NCI-H446 treated with DMSO at 0.1 percent for 48 hours (cell line): ENCODE data around the gene ARPIN.
A peak's percentile ranks its signal among the peaks of the same experiment; 100 is the strongest.
"Not testable (repeated sequence)": the region's sequence is repeated elsewhere in the genome, so short reads cannot be mapped to it uniquely, and the experiment has no call there.

Source experiments
- DNase-seq: peaks from one replicate; lab custom pipeline; 2025; lab: John Stamatoyannopoulos, UW

ARPIN gene

DNA sequence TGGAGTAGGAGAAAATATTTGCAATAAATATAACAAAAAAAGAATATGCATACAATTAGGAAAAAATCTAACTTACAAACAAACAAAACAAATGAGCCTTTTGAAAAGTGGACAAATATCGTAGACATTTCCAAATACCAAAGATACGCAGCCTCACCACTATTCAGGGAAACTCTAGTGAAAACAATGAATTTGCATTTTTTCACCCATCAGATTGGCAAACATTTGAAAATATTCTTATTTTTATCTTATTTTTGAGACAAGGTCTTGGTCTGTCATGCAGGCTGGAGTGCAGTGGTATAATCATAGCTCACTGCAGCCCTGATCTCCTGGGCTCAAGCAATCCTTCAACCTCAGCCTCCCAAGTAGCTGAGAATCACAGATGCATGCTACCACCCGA lies 34.4 kb downstream of the ARPIN start:
- no peak for DNase-seq

DNA sequence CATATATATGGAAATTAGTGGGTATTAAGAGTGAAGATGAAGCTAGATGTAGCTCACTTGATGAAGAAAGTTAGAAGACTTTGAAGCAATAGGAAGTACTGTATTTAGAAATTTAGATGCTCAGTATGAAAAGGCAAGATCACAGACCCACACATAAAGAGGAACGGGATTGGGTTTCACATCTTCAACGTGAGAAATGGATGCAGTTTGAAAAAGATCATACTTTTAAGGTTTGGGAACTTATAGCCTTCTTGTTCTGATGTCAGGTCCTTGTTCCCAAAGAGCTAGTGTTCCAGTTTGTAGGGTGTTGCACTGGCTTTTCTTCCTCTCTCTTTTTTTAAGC lies 35.7 kb downstream of the ARPIN start:
- no peak for DNase-seq

DNA sequence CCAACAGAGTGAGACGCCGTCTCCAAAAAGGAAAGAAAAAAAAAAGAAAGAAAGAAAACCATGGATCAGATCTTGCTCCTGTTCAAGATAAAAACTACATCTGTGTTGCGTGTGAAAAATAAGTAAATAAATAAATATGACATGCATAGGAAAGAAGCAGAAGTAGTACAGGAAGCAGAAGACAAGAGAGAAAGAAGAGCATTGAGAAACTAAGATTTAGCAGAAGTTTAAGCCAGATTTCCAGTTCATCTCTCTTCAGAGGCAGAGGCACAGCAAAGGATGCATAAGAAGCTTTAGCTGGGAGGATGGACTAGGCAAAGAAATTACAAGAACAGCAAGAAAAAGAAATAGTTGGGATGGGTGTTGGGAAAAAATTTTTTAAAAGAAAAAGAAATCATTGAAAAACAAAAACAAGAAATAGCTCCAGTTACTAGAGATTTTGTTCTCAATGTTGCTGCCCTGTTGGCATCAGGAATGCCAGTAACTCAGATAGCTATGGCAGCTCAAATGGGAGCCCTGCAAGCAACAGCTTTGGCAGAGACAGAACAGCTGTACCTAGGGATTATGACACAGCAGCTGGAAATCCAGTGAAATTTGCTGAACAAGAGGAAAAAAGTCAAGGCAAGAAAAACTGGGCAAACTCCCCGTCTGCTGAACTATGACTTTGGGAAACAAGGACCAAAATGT lies 36.2 kb downstream of the ARPIN start:
- DNase-seq = no peak

DNA sequence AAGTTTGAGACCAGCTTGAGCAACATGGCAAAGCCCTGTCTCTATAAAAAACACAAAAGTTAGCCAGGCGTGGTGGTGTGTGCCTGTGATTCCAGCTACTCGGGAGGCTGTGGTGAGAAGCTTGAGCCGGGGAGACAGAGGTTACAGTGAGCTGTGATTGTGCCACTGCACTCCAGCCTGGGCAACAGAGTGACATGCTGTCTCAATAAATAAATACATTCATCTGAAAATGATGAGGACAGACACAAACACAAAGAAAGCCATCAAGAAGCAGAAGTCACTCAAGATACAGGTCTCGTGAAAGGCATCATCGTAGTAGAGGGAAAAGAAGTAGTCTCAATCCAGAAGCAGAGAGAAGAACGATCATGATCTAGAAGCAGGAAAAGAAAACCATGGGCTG lies 37.0 kb downstream of the ARPIN start:
- no peak for DNase-seq

DNA sequence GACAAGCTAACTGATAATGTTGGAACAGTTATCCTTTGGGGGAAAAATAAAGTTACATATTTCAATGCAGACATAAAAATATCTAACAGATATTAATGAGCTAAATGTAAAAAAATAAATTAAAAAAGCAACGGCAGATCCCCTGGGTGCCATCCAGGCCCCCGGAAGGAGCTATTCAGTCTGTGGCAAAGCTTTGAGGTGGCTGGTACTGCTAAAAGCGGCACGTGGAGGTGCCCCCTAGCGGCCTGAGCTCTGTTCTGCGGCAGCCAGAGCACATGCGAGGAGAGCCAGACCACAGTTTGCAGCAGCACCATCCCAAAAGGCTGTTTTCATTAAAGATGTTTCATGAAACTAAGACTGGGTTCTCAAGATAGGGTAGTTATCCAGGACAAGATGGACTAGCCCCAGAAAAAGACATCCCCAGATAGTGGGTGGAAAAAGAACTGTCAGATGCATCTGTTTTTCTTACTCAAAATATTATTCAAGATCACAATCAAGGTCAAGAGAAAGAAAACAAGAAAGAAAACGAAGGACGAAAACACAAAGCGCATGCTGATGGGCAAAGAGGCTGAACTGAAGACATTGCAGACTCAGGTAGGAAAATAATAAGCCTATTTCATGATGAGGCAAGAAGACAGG lies 37.7 kb downstream of the ARPIN start:
- peak; percentile 42 for DNase-seq

DNA sequence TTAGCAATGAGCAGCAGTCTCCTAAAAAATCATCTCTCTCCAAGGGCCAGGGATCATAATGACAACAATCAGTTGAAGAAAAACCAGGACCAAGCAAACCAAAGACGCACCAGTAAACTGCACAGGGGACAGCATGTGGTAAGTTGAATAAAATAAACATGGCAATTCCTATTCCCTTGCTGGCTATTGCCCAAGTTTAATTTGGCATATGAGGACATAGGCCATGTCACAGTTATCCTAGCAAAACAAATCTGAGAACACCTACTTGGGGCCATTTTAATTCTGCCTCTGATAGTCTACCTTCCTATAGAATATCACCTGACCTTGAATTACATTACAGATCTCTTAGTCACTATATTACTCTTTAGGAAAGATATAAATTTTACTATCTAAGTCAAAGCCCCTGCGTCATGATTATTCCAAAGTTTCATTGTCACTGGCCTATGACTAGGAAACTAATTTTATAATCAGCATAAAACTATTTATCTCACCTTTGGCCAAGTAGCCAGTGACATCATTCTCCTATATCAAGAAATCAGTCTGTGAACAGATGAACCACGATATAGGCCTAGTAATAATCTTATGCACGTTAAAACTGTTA lies 42.0 kb downstream of the ARPIN start:
- DNase-seq = no peak

DNA sequence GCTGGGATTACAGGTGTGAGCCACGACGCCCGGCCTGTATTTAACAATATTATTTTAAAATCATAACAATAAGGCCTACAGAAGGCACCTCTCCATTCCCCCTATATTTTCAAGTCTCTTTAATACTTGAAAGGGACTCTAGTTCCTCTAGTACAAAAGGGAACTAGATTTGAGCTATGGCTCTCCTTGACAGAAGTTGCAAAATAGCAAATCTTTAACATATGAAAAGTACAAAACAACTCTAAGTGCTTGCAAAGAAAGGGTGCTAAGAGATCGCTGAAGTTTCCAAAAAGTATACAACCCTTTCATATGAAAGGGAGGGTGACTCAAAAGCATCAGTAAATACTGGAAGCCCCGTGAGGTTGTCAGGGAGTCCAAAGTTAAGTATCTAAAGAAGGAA lies 42.7 kb downstream of the ARPIN start:
- no peak for DNase-seq

DNA sequence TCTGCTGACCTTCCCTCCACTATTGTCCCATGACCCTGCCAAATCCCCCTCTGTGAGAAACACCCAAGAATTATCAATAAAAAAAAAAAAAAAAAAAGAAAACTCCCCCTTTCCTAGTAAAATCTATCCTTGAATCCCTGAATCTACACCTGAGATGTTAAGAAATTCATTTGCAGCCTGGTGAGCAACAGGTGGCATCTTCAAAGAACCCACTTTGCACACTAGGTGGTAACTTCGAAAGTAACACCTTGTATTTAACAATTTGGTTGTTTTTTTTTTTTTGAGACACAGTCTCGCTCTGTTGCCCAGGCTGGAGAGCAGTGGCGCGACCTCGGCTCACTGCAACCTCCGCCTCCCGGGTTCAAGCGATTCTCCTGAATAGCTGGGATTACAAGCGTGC lies 43.3 kb downstream of the ARPIN start:
- DNase-seq = not testable (repeated sequence)

DNA sequence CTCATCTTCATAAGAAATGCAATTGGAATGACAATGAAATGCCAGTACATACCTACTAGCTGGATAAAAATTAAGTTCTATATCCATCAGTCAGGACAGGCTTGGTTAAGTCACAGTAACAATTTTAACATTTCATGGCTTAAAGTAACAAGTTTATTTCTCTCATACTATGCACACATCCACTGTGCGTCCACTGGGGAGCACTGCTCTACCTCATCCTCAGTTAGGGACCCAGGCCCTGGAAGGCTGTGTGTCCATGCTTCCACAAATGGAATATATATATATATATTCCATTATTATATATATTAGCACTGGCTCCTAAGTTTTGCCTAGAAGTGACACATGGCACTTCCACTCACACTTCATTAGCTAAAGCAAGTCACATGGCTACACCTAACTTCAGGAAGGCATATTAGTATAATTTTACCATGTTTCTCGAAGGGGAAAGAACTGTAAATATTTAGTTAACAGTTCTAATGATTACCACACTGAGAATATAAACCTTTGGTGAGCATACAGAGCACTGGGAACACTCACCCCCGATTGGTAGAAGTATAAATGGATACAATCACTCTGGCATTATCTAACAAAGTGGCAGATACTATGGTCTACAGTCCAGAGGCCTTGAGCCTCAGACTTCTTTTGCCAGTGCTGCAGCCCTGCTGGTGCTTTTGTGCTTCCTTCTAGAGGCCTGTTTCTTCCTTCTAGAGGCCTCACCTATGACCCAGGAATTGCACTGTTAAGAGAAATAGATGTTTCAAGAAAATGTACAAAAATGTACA lies 47.6 kb downstream of the ARPIN start:
- DNase-seq = no peak

DNA sequence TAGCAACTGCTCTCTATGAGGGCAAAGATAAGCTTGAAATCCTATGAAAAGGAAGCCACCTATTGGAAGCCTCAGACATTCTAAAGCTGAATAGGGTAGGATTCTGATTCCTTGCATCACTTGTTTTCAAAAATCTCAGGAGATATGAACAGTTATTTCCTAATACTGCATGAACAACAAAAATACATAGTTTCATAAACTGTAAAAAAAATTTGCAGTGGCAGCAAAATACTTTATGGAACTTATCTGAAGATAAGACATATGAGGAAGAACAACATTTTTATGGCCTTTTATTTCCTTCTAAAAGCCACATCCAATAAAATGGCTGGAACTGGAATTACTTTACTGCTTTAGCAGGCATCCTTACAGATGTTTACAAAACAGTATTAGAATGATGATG lies 48.8 kb downstream of the ARPIN start:
- no peak for DNase-seq

DNA sequence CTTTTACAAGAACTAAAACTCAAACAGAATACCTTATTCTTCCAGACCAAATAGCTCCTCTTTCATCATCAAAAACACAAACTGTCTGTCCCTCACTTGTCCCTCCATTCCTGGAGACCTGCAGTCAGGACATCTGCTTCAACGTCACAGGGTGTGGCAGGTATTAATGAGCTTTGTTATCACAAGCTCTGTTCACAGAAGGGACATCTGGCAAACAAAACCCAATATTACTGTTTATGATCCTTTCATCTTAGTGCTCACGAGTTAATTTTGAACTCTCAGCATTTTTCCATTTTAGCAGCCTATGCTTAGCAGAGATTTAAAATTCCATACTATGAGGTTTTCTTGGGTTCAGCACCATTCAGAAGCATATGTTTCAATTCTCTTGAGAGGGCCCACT lies 51.9 kb downstream of the ARPIN start:
- no peak for DNase-seq

DNA sequence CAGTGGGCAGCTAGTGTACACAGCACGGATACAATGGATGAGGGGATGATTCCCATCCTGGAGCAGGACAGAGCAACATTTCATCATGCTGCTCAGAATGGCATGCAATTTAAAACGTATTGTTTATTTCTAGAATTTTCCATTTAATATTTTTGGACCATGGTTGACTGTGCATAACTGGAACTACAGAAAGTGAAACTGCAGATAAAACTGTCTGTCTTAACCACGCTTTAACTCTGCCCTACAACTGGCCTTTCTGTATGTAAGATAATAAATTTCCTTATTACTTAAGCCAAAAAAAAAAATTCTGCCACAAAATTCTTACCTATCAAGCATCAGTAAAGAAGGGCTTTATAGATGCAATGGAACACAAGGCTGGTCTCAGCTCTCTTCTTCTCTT lies 52.3 kb downstream of the ARPIN start:
- DNase-seq = no peak

DNA sequence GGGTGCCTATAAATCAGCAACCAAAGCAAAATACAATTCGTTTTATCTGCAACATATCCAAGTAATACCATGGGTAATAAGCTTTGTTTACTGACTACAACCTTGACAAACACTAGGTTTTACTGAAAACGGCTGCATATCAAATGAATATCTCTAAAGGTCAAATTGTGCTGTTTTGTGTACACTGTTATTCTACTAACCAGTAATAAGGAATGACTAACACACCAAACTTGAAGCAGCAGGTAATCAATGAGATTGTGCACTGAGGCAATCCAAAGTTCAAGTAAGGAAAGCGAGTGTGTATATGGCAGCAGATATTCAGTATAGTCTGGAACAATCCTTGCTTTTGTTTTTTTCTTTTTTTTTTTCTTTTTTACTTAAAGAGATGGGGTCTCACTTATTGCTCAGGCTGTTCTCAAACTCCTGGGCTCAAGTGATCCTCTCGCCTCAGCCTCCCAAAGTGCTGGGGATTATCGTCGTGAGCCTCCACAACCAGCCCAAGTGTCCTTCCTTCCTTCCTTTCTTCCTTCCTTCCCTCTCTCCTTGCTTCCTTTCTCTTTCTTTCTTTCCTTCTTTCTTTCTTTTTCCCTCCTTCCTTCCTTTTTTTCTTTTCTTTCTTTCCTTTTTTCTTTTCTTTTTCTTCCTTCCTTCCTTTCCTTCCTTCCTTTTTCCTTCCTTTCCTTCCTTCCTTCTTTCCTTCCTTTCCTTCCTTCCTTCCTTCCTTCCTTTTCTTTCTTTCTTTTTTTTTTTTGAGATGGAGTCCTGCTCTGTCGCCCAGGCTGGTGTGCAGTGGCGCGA lies 53.9 kb downstream of the ARPIN start:
- no peak for DNase-seq

DNA sequence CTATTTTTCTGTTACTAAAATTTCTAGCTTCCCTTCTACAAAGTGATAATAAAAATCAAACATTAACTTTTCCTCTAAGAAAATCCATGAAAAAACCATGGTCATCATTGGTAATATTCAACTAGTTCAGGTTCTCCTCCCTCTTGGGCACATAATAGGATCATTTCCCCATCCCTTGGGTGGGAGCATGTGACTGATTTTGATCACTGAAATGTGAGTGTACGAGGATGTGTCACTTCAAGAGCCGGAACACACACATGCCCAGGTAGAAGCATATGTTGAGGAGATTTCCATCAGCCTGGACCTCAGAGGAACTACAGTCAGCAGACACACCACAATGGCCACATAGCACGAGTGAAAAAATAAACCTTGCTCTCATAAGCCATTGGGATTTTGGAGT lies 55.1 kb downstream of the ARPIN start:
- no peak for DNase-seq

DNA sequence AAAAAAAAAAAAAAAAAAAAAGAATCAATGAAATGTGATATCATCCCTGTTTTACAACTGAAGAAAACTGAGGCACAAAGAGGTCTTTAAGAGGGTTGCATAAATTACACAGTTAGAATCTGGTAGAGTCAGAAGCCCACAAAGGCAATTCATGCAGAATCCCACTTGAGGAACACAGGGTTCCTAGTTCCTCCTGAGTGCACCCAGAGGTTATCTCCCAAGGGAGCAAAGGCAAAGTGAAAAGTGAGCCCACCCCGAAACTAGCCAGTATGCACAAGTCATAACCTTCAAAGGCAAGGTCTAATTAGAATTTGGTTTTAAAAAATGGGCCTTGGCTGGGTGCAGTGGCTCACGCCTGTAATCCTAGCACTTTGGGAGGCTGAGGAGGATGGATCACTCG lies 56.8 kb downstream of the ARPIN start:
- no peak for DNase-seq

DNA sequence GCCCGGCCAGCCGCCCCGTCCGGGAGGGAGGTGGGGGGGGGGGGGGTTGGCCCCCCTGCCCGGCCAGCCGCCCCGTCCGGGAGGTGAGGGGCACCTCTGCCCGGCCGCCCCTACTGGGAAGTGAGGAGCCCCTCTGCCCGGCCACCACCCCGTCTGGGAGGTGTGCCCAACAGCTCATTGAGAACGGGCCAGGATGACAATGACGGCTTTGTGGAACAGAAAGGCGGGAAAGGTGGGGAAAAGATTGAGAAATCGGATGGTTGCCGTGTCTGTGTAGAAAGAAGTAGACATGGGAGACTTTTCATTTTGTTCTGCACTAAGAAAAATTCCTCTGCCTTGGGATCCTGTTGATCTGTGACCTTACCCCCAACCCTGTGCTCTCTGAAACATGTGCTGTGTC lies 57.9 kb downstream of the ARPIN start:
- not testable (repeated sequence) for DNase-seq

DNA sequence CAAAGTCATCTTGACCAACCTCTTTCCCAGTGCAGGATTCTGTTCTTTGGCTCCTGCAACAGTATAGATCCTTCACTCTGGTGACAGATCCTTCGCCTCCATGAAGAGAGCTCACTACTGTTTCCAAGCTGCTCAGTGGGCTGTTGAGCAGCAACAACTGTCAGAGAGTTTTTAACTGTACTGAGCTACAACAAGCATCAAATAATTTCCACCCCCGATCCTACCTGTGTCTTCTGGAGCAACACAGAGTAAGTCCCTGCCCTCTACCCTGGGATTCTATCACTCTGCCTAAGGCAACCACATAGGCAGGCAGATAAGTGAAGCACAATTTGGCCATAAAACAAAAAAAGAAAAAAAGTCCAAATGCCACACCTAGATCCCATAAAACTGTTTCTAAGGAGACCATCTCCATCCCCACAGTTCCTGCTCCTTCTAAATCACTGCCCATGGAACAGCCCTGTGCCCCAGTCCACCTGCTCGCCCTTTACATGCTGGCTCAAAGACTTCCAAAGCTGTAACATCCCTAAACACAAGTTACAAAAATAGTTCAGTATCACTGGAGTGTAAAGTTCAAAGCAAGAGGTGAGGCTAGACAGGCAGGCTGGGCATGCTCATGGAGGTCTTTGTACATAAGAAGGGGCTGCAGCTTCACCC lies 60.3 kb downstream of the ARPIN start:
- no peak for DNase-seq

DNA sequence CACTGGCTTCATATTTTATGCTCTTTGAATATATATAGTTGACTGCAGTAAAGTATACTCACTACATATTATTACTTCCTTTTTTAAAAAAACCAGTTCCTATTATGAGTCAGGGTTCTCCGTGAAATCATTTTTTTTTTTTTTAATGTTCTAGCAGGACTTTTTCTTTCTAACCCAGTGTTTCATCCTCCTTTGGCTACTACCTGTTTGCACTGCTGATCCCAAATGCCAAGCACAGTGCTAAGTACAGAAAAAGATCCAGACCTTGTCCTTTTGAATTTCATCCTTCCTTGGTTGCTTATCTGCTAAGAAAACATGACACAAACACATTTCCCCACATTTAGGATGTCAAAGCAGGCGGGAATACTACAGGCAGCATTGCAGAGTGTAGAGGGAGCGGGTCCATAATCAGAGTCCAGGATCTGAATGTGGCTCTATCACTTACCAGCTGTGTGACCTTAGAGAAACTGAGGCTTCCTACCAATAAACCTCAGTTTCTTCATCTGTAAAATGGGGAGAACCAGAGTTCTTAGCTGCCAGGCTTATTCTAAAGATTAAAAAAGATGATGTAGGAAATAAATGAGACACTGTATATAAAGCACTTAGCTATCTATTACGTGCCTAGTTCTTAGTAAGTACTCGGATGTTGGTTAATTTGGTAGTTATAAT lies 60.9 kb downstream of the ARPIN start:
- no peak for DNase-seq

DNA sequence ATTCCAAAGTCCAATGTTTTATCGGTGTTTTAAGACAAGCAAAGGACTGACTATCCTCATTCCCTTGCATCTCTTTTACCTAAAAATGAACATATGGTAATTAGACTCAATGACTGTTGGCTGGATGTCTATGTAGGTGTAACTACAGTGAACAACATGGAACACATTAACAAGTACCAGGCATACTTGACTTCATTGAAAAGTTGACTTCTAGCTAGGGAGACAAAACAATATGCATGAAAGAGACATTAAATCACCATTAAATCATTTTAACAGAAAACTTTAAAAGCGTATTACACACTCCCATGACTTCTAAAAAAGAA lies 63.8 kb downstream of the ARPIN start:
- DNase-seq = no peak

DNA sequence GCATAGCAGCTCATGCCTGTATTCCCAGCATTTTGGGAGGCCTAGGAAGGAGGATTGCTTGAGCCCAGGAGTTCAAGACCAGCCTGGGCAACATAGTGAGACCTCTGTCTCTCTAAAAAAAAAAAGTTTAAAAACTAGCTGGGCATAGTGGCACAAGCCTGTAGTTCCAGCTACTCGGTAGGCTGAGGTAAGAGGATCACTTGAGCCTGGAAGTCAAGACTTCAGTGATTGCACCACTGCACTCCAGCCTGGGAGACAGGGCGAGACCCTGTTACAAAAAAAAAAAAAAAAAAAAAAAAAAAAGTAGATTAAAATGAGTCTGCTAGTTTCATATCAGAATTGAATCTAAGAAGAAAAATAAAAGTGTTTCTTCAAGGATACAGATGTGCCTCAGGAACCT lies 65.7 kb downstream of the ARPIN start:
- DNase-seq = no peak

DNA sequence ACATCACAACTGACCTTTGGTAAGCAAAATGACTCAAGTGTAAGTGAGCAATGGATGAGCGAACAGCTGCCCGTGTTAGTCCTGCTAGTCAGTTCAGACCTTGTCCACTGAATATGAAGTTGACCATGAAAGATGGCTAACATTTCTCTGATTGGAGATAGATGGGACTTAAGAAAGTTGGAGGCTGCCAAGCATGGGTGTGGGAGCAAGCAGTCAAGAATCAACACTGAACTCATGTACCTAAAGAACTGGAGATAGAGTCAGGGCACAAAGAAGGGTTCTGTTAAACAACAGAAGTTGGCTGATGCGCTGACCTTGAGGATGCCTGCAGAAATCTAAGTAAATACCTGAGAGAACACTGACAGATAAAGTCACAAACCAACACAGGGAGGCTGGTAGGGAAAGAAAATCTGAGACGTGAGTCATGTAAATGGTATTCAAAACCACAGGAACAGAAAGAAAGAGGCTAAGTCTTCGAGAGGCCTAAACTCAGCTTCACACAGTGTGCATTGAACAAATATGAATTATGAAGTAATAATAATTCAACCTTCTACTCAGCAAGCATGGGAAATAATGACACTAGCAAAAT lies 67.4 kb downstream of the ARPIN start:
- no peak for DNase-seq
